HFFc6 (cell line): ENCODE results near the gene PHYKPL. TPM values are rescaled to one million over a fixed set of nuclear protein-coding genes. Genes with fewer than 3 reads are reported as not detected.

Experiments used
- DNase-seq: peaks from one replicate; pipeline ENCODE4 v3.0.0-alpha.2; 2018
- H3K27ac Mint-ChIP-seq: 2 replicates; pipeline ENCODE4 v1.8.0; 2020; ENCODE audit warnings: mild to moderate bottlenecking, mixed read lengths
- H3K27me3 Mint-ChIP-seq: 2 replicates; pipeline ENCODE4 v1.8.0; 2021; ENCODE audit warnings: mild to moderate bottlenecking, moderate library complexity, mixed read lengths; ENCODE audit not compliant: insufficient read depth
- H3K36me3 Mint-ChIP-seq: 2 replicates; pipeline ENCODE4 v1.8.0; 2021; ENCODE audit warnings: low read depth, mixed read lengths
- H3K4me1 Mint-ChIP-seq: 2 replicates; pipeline ENCODE4 v1.8.0; 2020; ENCODE audit warnings: low read depth, mixed read lengths
- H3K4me3 Mint-ChIP-seq: 2 replicates; pipeline ENCODE4 v1.8.0; 2020; ENCODE audit warnings: mild to moderate bottlenecking, moderate library complexity, mixed read lengths
- H3K9me3 Mint-ChIP-seq: 2 replicates; pipeline ENCODE4 v1.8.0; 2020; ENCODE audit warnings: mild to moderate bottlenecking, mixed read lengths
- CTCF ChIP-seq: fragments of 200-600 bp; sonication (generic); IDR thresholded peaks from 2 replicates; pipeline ENCODE4 v1.5.0; 2021; ENCODE audit warnings: antibody characterized with exemption, mild to moderate bottlenecking
- long read RNA-seq: library from polyadenylated mRNA; unstranded; transcript quantifications from one replicate; pipeline ENCODE4 v2.0.0, GENCODE V29; 2019
- total RNA-seq, 6 experiments: library from RNA; stranded (reverse); fragmentation: NEBNext Ultra II Directional; extraction: Animal tissue kit (Norgen Biotek cat#: 25700); gene quantifications; 2 replicates in 1 of 6; 3 replicates in 5 of 6; pipeline ENCODE4 v1.2.3, GENCODE V29; 2021

Gene PHYKPL
- 10 to 100 TPM; 18.7 to 25.6 (median 23.9) TPM for total RNA-seq
- long read RNA-seq, transcript PHYKPL-201 (13 exons, 2,038 nt), result major isoform, 8 of 31 reads
- long read RNA-seq, partial matches to known transcripts, result 3 of 31 reads
- long read RNA-seq, other reads (novel, unspliced or antisense), result 20 of 31 reads

GRCh38 chr5:178232124-178232919 lies at the start of gene PHYKPL:
PHYKPL (minus strand) TSS chr5:178232802; CDS start chr5:178232550, 252 bp downstream.
- Mint-ChIP-seq H3K27ac (peak within 1 kb of the TSS; percentile 83), H3K27me3 (peaks cover 5% of the 10 kb centered on the region), H3K4me1 (peaks cover 38% of the 10 kb centered on the region), H3K9me3 (no peaks in the 10 kb centered on the region), H3K4me3 (peak within 1 kb of the TSS; percentile 89), H3K36me3 (peaks cover 37% of the 10 kb centered on the region)
- peak; percentile 42 for DNase-seq
- TF ChIP-seq CTCF, result peak; percentile 59; the same call in 1 of the 2 replicates

GRCh38 chr5:178282391-178282790 lies 49.8 kb upstream of the PHYKPL start:
- Mint-ChIP-seq H3K27me3 (peaks cover 17% of the 10 kb centered on the region), H3K27ac (no peak overlapping the region), H3K36me3 (peaks cover 11% of the 10 kb centered on the region), H3K9me3 (peaks cover 13% of the 10 kb centered on the region), H3K4me3 (no peak overlapping the region), H3K4me1 (peaks cover 7% of the 10 kb centered on the region; the same call in 1 of the 2 replicates)
- DNase-seq, result no peak
- no peak for TF ChIP-seq CTCF

GRCh38 chr5:178281331-178281730 lies 48.7 kb upstream of the PHYKPL start:
- Mint-ChIP-seq H3K4me1 (peaks cover 7% of the 10 kb centered on the region; the same call in 1 of the 2 replicates), H3K27me3 (peaks cover 17% of the 10 kb centered on the region), H3K9me3 (peaks cover 13% of the 10 kb centered on the region), H3K27ac (no peak overlapping the region), H3K4me3 (no peak overlapping the region), H3K36me3 (peaks cover 11% of the 10 kb centered on the region)
- DNase-seq, result no peak
- no peak for TF ChIP-seq CTCF

GRCh38 chr5:178280631-178281030 lies 48.0 kb upstream of the PHYKPL start:
- H3K4me1 Mint-ChIP-seq, result peaks cover 7% of the 10 kb centered on the region; the same call in 1 of the 2 replicates
- H3K36me3 Mint-ChIP-seq, result peaks cover 18% of the 10 kb centered on the region
- H3K9me3 Mint-ChIP-seq, result peaks cover 20% of the 10 kb centered on the region
- H3K27me3 Mint-ChIP-seq, result peaks cover 21% of the 10 kb centered on the region
- no peak overlapping the region for H3K27ac Mint-ChIP-seq
- H3K4me3 Mint-ChIP-seq, result no peak overlapping the region
- no peak for TF ChIP-seq CTCF
- DNase-seq, result no peak

- peak; percentile 41 for DNase-seq
- TF ChIP-seq CTCF, result peak; percentile 87
- Mint-ChIP-seq H3K9me3 (peaks cover 23% of the 10 kb centered on the region), H3K27me3 (peaks cover 25% of the 10 kb centered on the region), H3K4me3 (0 out of 2 replicates have a peak overlapping the region, but pooled peaks have one; percentile 13), H3K36me3 (peaks cover 20% of the 10 kb centered on the region), H3K27ac (no peak overlapping the region), H3K4me1 (peaks cover 7% of the 10 kb centered on the region; the same call in 1 of the 2 replicates)
Measured at GRCh38 chr5:178279723-178280438, 47.3 kb upstream of the PHYKPL start.
